Measurements from ENCODE around the gene TTC6. TPM values are rescaled to one million over a fixed set of nuclear protein-coding genes. Genes with fewer than 3 reads are reported as not detected.

The TTC6 gene
- total RNA-seq, 8 experiments from 2014 or later, result 0.05 to 37.4 (median 0.42) TPM; not detected in 1

DNA sequence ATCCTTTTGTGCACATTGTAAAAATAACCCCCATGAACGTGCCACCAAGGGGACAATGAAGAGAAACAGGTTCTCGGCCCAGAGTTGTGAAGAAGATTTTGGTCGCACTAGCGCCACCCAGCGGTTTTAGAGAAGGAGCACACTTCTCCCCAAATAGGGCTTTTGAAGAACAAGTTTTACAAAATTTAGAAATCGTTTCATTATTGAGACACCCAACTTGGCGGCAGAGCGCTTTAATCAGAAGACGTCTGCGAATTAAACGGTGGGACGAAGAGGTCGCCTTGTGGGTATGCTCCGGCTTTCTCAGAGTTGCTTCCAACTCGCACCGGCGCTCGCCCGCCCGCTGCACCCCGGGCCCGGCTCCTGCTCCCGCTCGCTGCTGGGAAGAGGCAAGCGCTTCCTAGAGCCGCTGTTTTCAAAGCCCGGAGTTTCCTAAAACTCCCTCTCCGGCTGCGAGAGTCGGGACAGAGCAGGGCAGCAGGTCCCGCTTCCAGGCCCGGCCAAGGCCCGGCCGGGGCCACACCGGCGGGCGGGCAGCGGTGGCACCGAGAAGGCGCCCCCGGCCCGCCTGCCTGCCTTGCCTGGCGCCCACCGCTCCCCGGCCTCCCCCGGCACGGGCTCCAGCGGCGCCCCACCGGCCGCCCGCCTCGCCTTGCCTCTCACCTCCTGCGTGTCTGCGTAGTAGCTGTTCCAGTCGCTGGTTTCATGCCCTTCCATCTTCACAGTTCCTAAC, 1.0 kb upstream of the TTC6 start:
- H3K27ac ChIP-seq, result no peak overlapping the region
- peaks cover 0 to 7% of the 10 kb centered on the region in 2 donors for H3K4me1 ChIP-seq (replicated peaks in 1 of 2)
- WGBS, 10 experiments, result 0 to 5% (median 0%) methylated on average over 1 to 11 of the region's 56 CpGs; no CpG with 5 or more reads in 3 of the 10 experiments
- peak overlapping the region; percentile 15 to 66 (median 32) for H3K4me3 ChIP-seq
- ATAC-seq (replicated peaks in 6 of 8), result peak; percentile 7 to 72 (median 41)
- in situ Hi-C loops (cut with MboI; ENCODE audit: low pct_unique_long_range_greater_than_20kb in 2 of 9, low sequenced_read_pairs in 9 of 9, unreplicated experiment in 9 of 9), result loop anchor here in 4 of 9 experiments (10.0 to 25.0 kb wide), 3 partner anchors 332 to 357 kb away; no protein-coding TSS in a partner anchor

DNA sequence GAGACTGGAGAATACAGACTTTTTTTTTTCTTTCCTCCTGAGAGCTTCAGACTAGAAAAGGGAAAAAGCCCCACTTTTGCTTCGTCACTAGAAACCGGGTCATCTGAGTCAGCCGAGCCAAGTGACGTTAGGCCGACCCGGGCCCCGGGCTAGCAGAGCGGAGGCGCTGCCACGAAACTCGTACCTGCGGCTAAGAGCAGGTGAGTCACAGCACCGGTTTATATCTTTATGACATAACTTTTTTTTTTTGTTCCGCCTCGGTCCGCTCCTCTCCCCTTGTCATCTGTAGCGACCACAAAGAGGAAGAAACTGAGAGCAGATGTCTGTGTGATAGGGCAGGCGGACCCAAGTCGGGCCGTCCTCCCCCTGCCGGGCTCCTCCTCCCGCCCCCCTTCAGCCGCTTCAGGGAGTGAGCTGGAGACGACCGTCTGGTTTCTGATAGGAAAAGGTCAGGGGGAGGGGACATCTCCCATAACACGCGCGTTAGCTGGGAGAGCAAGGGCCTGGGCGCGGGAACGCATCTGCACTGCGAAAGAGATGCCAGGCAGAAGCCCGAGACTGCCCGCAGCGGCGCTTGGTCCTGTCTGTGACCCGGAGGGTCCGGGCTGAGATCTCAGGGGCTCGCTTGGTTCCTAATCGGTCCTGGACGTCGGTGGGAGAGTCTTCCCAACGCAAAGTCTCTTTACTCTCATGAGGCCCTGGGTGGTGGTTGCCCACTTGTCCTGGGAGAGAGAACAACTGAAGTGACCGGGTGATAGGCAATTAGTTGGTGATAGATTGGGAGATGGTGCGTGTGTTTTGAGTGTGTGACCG, 586 bp downstream of the TTC6 start:
- in situ Hi-C loops (cut with MboI; ENCODE audit: low pct_unique_long_range_greater_than_20kb in 2 of 9, low sequenced_read_pairs in 9 of 9, unreplicated experiment in 9 of 9), result loop anchor here in 4 of 9 experiments (10.0 to 25.0 kb wide), 3 partner anchors 334 to 359 kb away; no protein-coding TSS in a partner anchor
- peak in 6 of 8 experiments; percentile 11 to 49 (median 26) for ATAC-seq (replicated peaks in 6 of 8)
- H3K4me1 ChIP-seq (replicated peaks in 1 of 2), result peaks cover 2 to 8% of the 10 kb centered on the region in 2 donors
- 6 to 39% (median 10%) methylated on average over 3 to 11 of the region's 46 CpGs; no CpG with 5 or more reads in 4 of the 10 experiments for WGBS, 10 experiments
- peak overlapping the region in 1 of 2 donors; percentile 23 for H3K27ac ChIP-seq
- H3K4me3 ChIP-seq, result peak overlapping the region in 4 of 5 donors; percentile 22 to 66 (median 36)

DNA sequence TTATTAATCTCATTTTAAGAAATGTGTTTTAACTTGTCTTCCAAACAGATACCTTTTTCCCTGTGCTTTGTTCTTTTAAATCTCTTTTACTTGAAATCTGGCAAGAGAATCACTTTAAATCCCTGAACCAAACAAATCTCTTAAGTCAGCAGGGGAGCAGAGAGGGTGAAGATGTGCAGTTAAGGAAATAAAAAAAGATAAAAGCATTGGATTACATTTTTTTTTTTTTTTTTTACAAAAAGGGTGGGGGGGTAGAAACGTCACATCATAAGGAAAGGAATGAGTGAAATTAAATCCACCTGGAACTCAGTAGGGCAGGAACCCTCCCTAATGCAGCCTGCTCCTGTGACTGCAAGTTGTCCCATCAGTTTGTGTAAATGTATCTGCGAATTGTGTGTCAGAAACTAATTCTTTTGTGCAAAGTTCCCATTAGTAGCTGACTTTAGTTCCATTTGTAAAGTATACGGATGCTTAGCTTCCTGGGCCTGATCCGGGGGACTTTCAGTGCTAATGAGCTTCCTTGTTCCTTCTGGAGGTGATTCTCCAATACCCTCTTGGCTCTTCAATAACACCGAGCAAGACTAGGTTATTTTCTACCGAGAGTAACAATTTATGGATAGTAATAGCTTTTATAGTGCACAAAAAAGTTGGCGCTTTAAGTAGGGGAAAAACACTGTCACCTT, 1.5 kb downstream of the TTC6 start:
- in situ Hi-C loops (cut with MboI; ENCODE audit: low pct_unique_long_range_greater_than_20kb in 2 of 9, low sequenced_read_pairs in 9 of 9, unreplicated experiment in 9 of 9), result loop anchor here in 4 of 9 experiments (10.0 to 25.0 kb wide), 3 partner anchors 335 to 360 kb away; no protein-coding TSS in a partner anchor
- WGBS, 10 experiments, result 8 to 60% (median 32%) methylated on average over 1 to 7 of the region's 7 CpGs

DNA sequence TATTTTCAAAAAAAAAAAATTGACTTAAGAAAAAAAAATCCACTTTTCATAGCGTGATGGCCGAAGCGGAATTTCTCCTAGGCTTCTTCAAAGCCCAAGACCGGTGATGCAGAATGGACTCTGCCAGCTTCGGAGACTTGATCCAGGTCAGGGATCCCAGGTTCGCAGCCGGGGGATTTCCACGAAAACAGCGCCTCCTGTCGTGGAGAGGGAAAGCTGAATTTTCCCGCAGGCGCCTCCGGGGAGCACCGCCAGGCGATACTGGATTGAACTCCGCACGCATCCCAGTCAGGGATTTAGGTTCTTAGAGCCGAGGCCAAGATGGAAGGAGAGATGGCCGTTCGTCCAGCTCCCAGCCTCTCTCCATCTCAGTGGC, 2.1 kb downstream of the TTC6 start:
- in situ Hi-C loops (cut with MboI; ENCODE audit: low pct_unique_long_range_greater_than_20kb in 2 of 9, low sequenced_read_pairs in 9 of 9, unreplicated experiment in 9 of 9), result loop anchor here in 4 of 9 experiments (10.0 to 25.0 kb wide), 3 partner anchors 335 to 360 kb away; no protein-coding TSS in a partner anchor
- no peak for ATAC-seq (replicated peaks in 6 of 8)
- H3K4me1 ChIP-seq (replicated peaks in 1 of 2), result peaks cover 2 to 8% of the 10 kb centered on the region in 2 donors
- H3K27ac ChIP-seq, result no peak overlapping the region
- H3K4me3 ChIP-seq, result peak overlapping the region in 2 of 5 donors; percentile 1 to 66
- WGBS, 10 experiments, result 3 to 89% (median 37%) methylated on average over 2 to 17 of the region's 20 CpGs; no CpG with 5 or more reads in 2 of the 10 experiments

More for the DNA sequence above, 1.5 kb downstream of the TTC6 start:
- peaks cover 2 to 8% of the 10 kb centered on the region in 2 donors for H3K4me1 ChIP-seq (replicated peaks in 1 of 2)
- H3K4me3 ChIP-seq, result peak overlapping the region in 2 of 5 donors; percentile 32 to 66
- no peak overlapping the region for H3K27ac ChIP-seq
- ATAC-seq (replicated peaks in 6 of 8), result no peak

DNA sequence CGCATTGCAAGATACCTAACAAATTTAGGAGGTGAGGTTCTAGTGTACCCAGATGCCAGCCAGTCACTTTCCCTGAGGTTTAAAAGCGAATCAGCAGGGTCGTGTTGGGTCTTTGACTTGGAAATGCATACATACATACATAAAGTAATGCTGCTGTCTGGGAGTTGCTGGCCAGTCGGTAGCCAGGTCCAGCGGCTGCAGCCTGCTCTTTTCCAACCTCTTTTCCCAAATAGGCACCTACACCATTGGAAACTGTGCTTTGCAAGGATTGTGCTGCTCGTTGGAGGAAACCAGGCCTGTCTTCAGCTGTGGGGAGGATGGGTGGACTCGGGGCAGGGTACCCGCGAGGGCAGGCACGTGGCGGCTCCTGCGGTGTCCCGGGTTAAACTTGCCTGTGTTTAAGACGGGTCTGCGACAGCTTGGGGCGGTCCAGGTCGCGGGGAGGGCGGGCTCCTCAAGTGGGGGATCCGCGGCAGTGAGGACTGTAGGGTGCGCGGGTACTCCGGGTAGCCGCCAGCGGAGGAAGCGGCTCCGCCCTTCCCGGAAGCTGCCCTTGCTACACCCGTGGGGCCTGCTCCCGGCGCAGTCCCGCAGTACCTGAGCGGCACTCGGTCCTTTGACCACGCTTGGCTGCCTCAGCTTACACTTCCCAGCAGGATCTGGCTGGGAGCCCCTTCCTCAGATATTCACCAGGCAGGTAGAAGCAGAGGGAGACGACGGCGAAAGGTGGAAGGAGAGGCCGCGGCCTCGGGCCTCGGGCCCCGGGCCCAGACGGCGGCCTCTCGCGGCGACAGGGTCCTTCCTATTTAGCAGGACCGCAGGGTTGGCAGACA, 2.7 kb downstream of the TTC6 start:
- ATAC-seq (replicated peaks in 6 of 8), result no peak
- H3K4me3 ChIP-seq, result peak overlapping the region in 1 of 5 donors; percentile 66
- WGBS, 10 experiments, result 0 to 40% (median 27%) methylated on average over 2 to 12 of the region's 50 CpGs; no CpG with 5 or more reads in 3 of the 10 experiments
- in situ Hi-C loops (cut with MboI; ENCODE audit: low pct_unique_long_range_greater_than_20kb in 2 of 9, low sequenced_read_pairs in 9 of 9, unreplicated experiment in 9 of 9), result loop anchor here in 4 of 9 experiments (10.0 to 25.0 kb wide), 3 partner anchors 336 to 361 kb away; no protein-coding TSS in a partner anchor
- H3K4me1 ChIP-seq (replicated peaks in 1 of 2), result peaks cover 2 to 8% of the 10 kb centered on the region in 2 donors
- no peak overlapping the region for H3K27ac ChIP-seq

DNA sequence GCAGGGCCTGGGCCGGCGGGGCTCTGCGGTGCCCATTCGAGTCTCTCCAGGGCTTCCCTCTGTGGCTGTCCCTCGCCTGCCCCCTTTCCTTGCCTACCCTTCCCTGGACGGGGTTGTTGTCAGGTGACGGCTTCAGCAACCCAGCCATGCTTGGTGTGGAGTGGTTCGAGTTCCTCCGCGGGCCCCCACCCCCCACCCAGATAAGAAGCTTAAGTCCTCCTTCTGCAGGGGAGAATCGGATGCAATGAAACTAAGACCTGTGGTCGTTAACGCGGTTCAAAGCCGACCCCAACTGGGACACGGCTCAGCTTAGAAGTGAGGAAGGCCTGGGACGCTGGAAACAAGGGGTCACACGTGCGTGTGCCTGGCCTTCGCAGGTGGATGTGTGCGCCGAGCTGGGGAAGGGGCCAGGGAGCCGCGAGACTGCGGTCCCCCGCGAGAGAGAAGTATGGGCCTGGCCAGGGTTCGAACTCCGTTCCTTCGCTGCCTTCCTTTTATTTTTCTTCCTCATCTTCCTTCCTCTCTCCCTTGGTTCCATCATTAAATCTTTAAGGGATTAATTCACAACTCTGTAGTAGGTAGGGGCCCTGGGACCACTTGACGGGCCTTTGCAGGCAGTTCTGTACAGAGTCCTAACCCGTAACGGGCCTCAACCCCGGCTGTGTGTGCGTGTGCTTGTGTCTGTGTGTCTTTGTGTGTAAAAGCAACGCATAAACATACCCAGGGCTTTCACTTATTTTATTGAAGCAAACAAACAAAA, 3.5 kb downstream of the TTC6 start:
- ATAC-seq (replicated peaks in 6 of 8), result peak in 1 of 8 experiments; percentile 0
- Histone ChIP-seq H3K4me3 (peak overlapping the region in 2 of 5 donors; percentile 22 to 66), H3K4me1 (replicated peaks in 1 of 2) (peaks cover 2 to 8% of the 10 kb centered on the region in 2 donors), H3K27ac (no peak overlapping the region)
- in situ Hi-C loops (cut with MboI; ENCODE audit: low pct_unique_long_range_greater_than_20kb in 2 of 9, low sequenced_read_pairs in 9 of 9, unreplicated experiment in 9 of 9), result loop anchor here in 4 of 9 experiments (10.0 to 25.0 kb wide), 3 partner anchors 337 to 362 kb away; no protein-coding TSS in a partner anchor
- WGBS, 10 experiments, result 25 to 70% (median 55%) methylated on average over 2 to 15 of the region's 36 CpGs; no CpG with 5 or more reads in 2 of the 10 experiments

DNA sequence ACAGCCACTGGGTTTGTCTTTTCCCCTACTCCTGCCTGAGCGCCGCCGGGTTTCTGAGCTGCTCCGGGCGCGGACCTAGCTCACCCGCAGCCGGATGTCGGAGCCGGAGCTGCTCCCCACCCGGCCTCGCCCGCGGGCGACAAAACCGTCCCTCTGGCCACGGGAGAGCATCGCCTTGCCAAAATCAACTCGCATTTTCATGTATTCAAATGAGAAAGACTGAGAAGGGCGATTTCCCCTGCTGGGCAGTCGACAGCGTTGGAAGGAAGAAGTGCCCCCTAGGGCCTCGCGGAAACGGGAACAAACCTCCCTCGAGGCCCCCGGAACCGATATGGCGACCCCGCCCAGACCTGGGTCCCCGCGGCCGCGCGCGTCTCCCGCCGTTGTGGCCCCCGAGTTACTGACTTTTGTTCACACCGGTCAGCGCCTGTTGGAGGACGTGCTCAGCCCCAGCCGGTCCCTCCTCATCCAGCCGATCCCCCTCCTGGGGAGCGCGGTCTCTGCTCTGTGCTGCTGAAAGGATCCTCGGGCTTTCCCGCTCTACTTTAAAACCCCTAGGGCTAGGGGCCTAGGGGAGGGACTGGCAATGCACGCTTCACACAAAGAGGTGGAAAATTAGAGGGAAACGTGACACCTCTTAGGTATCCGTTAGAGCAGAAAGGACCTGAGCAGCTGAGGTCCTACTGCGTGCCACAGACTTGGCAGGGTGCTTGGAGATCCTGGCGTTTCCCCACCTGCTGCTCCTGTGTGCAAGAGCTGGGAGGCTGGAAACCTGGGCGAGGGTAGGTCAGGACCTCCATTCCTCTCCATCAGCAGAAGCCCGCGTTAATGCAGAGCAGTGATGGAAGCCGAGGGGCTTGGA, 4.3 kb downstream of the TTC6 start:
- Histone ChIP-seq H3K27ac (no peak overlapping the region), H3K4me1 (replicated peaks in 1 of 2) (peaks cover 2 to 8% of the 10 kb centered on the region in 2 donors), H3K4me3 (peak overlapping the region in 3 of 5 donors; percentile 17 to 44 (median 22))
- ATAC-seq (replicated peaks in 6 of 8), result peak in 7 of 8 experiments; percentile 10 to 59 (median 47)
- WGBS, 10 experiments, result 0 to 57% (median 4%) methylated on average over 1 to 16 of the region's 57 CpGs; no CpG with 5 or more reads in 2 of the 10 experiments
- in situ Hi-C loops (cut with MboI; ENCODE audit: low pct_unique_long_range_greater_than_20kb in 2 of 9, low sequenced_read_pairs in 9 of 9, unreplicated experiment in 9 of 9), result loop anchor here in 4 of 9 experiments (10.0 to 25.0 kb wide), 3 partner anchors 337 to 362 kb away; no protein-coding TSS in a partner anchor

DNA sequence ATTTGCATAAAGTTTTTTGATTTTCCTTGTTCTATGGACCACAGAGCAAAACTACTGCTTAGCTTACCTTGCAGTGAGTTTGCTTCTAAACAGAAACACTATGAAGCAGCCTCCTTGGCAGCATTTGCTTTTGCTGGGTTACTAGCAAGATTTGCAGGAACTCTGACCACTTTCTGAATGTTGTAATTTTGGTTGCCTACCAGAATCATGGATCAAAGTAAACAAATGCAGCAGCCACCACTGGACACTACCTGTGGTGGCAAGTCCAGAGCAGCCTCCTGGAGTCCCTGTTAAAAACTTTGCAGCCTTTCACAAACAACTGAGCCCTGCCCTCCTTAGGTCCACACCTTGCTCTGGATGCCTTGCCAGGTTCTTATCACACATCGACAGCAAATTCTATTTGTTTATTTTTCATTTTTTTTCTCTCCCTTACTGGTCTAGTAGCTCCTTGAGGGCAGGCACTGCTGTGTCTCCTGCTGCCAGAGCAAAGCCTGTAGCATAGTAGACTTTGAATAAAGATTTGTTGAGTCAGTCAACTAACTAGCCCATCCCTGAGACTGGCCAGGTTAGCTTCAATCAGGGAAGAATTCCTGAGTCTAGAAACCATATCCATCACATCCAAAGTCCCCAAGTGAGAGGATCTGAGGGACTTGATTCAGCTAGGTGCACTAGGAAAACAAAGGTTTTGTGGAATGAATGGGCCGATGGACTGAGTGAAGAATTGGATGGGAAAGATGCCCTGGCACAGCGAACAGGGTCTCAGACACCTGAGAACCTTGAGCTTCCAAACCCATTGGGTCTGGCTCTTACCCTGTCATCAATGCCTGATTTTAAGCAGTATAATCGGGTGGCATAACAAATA, 5.7 kb downstream of the TTC6 start:
- H3K4me3 ChIP-seq, result no peak overlapping the region
- H3K27ac ChIP-seq, result no peak overlapping the region
- ATAC-seq (replicated peaks in 6 of 8), result no peak
- 17 to 67% (median 40%) methylated on average over 1 to 4 of the region's 4 CpGs; no CpG with 5 or more reads in 5 of the 10 experiments for WGBS, 10 experiments
- in situ Hi-C loops (cut with MboI; ENCODE audit: low pct_unique_long_range_greater_than_20kb in 2 of 9, low sequenced_read_pairs in 9 of 9, unreplicated experiment in 9 of 9), result no loop called here
- peaks cover 2 to 3% of the 10 kb centered on the region in 2 donors for H3K4me1 ChIP-seq (replicated peaks in 1 of 2)

DNA sequence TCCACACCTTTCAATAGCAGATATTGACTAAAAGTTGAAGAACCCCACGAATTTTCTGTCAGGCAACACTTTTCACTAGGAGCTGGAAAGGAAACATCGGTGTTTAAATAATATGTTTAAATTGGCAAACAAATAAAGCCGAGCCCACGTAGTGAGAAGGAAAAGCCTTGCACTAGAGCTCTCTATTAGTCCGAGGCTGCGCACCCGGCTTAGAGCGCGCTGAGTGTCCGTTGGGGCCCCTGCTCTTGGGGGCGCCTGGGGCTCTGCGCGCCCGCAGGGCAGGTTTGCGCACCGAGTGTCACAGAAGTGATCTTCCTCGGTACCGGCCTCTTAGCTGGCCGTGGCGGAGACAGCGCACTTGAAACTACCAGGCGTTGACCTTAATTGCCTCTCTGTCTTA, 6.4 kb downstream of the TTC6 start:
- peaks cover 2 to 3% of the 10 kb centered on the region in 2 donors for H3K4me1 ChIP-seq (replicated peaks in 1 of 2)
- in situ Hi-C loops (cut with MboI; ENCODE audit: low pct_unique_long_range_greater_than_20kb in 2 of 9, low sequenced_read_pairs in 9 of 9, unreplicated experiment in 9 of 9), result no loop called here
- no peak overlapping the region for H3K4me3 ChIP-seq
- no peak overlapping the region for H3K27ac ChIP-seq
- 6 to 83% (median 25%) methylated on average over 1 to 12 of the region's 22 CpGs; no CpG with 5 or more reads in 2 of the 10 experiments for WGBS, 10 experiments
- no peak for ATAC-seq (replicated peaks in 6 of 8)
